HUES6 (cell line): Measurements from ENCODE around the gene ACOXL.

ENCODE experiments used
- H3K27ac ChIP-seq: 2 replicates; pipeline ENCODE4 v1.7.0; 2013; ENCODE audit warnings: low read depth, mild to moderate bottlenecking, low read length, inconsistent platforms
- H3K27me3 ChIP-seq: 2 replicates; pipeline ENCODE4 v1.6.1; 2013; ENCODE audit warnings: low read length; ENCODE audit not compliant: control insufficient read depth, insufficient read depth
- H3K36me3 ChIP-seq: 2 replicates; pipeline ENCODE4 v1.6.1; 2013; ENCODE audit warnings: low read length; ENCODE audit not compliant: control insufficient read depth, insufficient read depth
- H3K4me1 ChIP-seq: 2 replicates; pipeline ENCODE4 v1.6.1; 2013; ENCODE audit warnings: low read length; ENCODE audit not compliant: control insufficient read depth, insufficient read depth
- H3K4me3 ChIP-seq: 2 replicates; pipeline ENCODE4 v1.5.1; 2013; ENCODE audit warnings: low read depth, low read length
- H3K9ac ChIP-seq: one replicate; pipeline ENCODE4 v1.6.1; 2013; ENCODE audit warnings: mild to moderate bottlenecking, low read length
- H3K9me3 ChIP-seq: 2 replicates; pipeline ENCODE4 v1.6.1; 2013; ENCODE audit warnings: low read depth, low read length; ENCODE audit not compliant: control insufficient read depth, insufficient read depth

The ACOXL gene

DNA sequence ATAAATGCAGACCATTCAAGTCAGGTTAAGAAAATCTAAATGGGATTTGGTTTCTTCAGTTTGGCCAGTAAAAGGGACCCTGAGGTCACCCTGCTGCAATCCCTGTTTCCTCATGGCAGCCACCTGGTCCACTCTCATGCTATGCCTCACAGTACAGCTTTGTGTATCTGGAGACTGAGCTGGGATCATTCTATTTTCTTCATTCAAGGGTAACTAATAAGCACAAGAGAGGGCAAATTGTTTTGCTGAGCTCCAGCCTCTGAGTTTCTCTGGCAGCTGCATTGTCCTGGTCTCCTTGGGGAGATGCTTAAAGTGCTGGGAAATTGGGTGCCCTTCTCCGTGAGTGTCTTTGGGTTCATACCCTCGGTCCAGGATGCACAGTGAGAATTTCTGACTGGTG lies 369.8 kb downstream of the ACOXL start:
- no peaks in the 10 kb centered on the region for H3K4me1 ChIP-seq
- no peaks in the 10 kb centered on the region for H3K27me3 ChIP-seq
- H3K9me3 ChIP-seq: no peaks in the 10 kb centered on the region
- no peak overlapping the region for H3K9ac ChIP-seq
- no peak overlapping the region for H3K27ac ChIP-seq
- H3K36me3 ChIP-seq: no peaks in the 10 kb centered on the region
- no peak overlapping the region for H3K4me3 ChIP-seq

- no peak overlapping the region for H3K27ac ChIP-seq
- no peaks in the 10 kb centered on the region for H3K4me1 ChIP-seq
- H3K9ac ChIP-seq: no peak overlapping the region
- H3K9me3 ChIP-seq: no peaks in the 10 kb centered on the region
- H3K36me3 ChIP-seq: no peaks in the 10 kb centered on the region
- H3K4me3 ChIP-seq: no peak overlapping the region
- H3K27me3 ChIP-seq: no peaks in the 10 kb centered on the region
These were observed 373.6 kb downstream of the ACOXL start for GRCh38 chr2:111105926-111106325.

DNA sequence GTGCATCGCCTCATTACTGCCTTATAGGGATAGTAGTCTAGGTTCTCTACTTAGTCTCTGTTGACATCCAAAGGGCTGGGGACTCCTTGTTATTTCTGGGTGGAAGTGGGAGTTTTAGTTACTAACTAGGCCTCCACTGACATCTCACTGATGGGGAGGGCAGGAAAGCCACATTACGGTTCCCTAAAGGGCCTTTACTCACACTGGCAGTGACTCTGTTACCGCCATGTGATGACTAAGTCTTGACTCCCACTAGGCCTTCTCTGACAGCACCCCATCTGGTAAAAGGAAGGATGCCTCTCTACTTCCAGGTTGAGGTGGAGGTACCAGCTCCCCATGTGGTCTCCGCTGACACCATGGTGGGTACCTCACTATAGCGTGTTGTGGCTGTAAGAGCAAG lies 374.3 kb downstream of the ACOXL start:
- Histone ChIP-seq H3K4me3 (no peak overlapping the region), H3K4me1 (no peaks in the 10 kb centered on the region), H3K9ac (no peak overlapping the region), H3K27me3 (no peaks in the 10 kb centered on the region), H3K27ac (no peak overlapping the region), H3K9me3 (no peaks in the 10 kb centered on the region), H3K36me3 (no peaks in the 10 kb centered on the region)

- Histone ChIP-seq H3K9ac (no peak overlapping the region), H3K27ac (no peak overlapping the region), H3K27me3 (no peaks in the 10 kb centered on the region)
These were observed 376.4 kb downstream of the ACOXL start for GRCh38 chr2:111108745-111109271.

GRCh38 chr2:111111101-111111755 lies 378.9 kb downstream of the ACOXL start:
- H3K4me3 ChIP-seq: no peak overlapping the region
- no peak overlapping the region for H3K9ac ChIP-seq
- no peaks in the 10 kb centered on the region for H3K9me3 ChIP-seq
- H3K27me3 ChIP-seq: peaks cover 7% of the 10 kb centered on the region; the same call in 1 of the 2 replicates
- H3K4me1 ChIP-seq: no peaks in the 10 kb centered on the region
- no peak overlapping the region for H3K27ac ChIP-seq
- H3K36me3 ChIP-seq: no peaks in the 10 kb centered on the region

More at GRCh38 chr2:111108745-111109271, 376.4 kb downstream of the ACOXL start:
- Histone ChIP-seq H3K4me1 (no peaks in the 10 kb centered on the region), H3K9me3 (no peaks in the 10 kb centered on the region), H3K4me3 (no peak overlapping the region), H3K36me3 (no peaks in the 10 kb centered on the region)

DNA sequence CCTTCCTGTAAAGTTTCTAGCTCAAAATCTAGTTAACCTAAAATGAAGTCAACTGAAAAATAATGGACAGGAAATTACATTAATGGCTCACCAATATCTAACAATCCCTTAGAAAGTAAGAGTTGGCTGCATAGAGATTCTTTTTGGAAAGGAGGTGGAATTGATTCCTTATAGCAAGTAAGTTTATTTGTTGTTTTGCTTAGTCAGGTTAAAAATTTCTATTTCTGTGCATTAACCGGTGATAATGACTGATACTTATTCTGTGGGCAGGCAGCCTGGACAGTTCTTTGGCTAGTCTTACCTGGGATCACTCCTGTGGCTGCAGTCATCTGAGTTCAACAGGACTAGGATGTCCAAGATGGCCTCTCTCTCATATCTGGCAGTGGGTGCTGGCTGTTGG lies 381.5 kb downstream of the ACOXL start:
- peaks cover 13% of the 10 kb centered on the region for H3K4me1 ChIP-seq
- no peak overlapping the region for H3K9ac ChIP-seq
- H3K4me3 ChIP-seq: no peak overlapping the region
- H3K27ac ChIP-seq: no peak overlapping the region
- H3K36me3 ChIP-seq: no peaks in the 10 kb centered on the region
- H3K9me3 ChIP-seq: no peaks in the 10 kb centered on the region
- peaks cover 32% of the 10 kb centered on the region for H3K27me3 ChIP-seq

- Histone ChIP-seq H3K36me3 (no peaks in the 10 kb centered on the region), H3K9ac (no peak overlapping the region), H3K9me3 (no peaks in the 10 kb centered on the region), H3K27ac (no peak overlapping the region), H3K27me3 (peaks cover 52% of the 10 kb centered on the region), H3K4me1 (peaks cover 21% of the 10 kb centered on the region), H3K4me3 (no peak overlapping the region)
These were observed 383.8 kb downstream of the ACOXL start for GRCh38 chr2:111116011-111116746.

- H3K27ac ChIP-seq: no peak overlapping the region
- peak overlapping the region; percentile 75 for H3K4me3 ChIP-seq
- H3K9ac ChIP-seq: peak overlapping the region; percentile 76
- H3K4me1 ChIP-seq: peaks cover 23% of the 10 kb centered on the region
- no peaks in the 10 kb centered on the region for H3K36me3 ChIP-seq
- H3K27me3 ChIP-seq: peaks cover 60% of the 10 kb centered on the region
- H3K9me3 ChIP-seq: no peaks in the 10 kb centered on the region
These were observed 384.6 kb downstream of the ACOXL start for GRCh38 chr2:111116843-111117597.

GRCh38 chr2:111117598-111118480 lies 385.5 kb downstream of the ACOXL start:
- Histone ChIP-seq H3K27ac (no peak overlapping the region), H3K4me1 (peaks cover 24% of the 10 kb centered on the region), H3K36me3 (no peaks in the 10 kb centered on the region), H3K9ac (peak overlapping the region; percentile 76), H3K27me3 (peaks cover 62% of the 10 kb centered on the region), H3K9me3 (no peaks in the 10 kb centered on the region), H3K4me3 (peak overlapping the region; percentile 75)

- peaks cover 62% of the 10 kb centered on the region for H3K27me3 ChIP-seq
- no peaks in the 10 kb centered on the region for H3K9me3 ChIP-seq
- H3K36me3 ChIP-seq: no peaks in the 10 kb centered on the region
- H3K27ac ChIP-seq: no peak overlapping the region
- H3K4me3 ChIP-seq: peak overlapping the region; percentile 75
- H3K9ac ChIP-seq: peak overlapping the region; percentile 76
- H3K4me1 ChIP-seq: peaks cover 27% of the 10 kb centered on the region
These were observed 386.2 kb downstream of the ACOXL start for GRCh38 chr2:111118481-111118980.
